Ishikawa (cell line): Measurements from ENCODE around the gene ZSWIM3.

Experiments used
- EP300 ChIP-seq: IDR thresholded peaks from 2 replicates; pipeline ENCODE4 v1.6.1; 2012; ENCODE audit warnings: borderline replicate concordance
- FOXM1 ChIP-seq: IDR thresholded peaks from 2 replicates; pipeline ENCODE4 v1.6.1; 2012; ENCODE audit warnings: low read depth, borderline replicate concordance
- RAD21 ChIP-seq: IDR thresholded peaks from 2 replicates; pipeline ENCODE4 v1.6.1; 2012; ENCODE audit warnings: low read depth

Gene ZSWIM3

GRCh38 chr20:45927071-45927878, 69.9 kb downstream of the ZSWIM3 start:
- TF ChIP-seq EP300 (no peak), FOXM1 (no peak), RAD21 (no peak)
